ENCODE data around the gene SYTL3.
A peak's percentile ranks its signal among the peaks of the same experiment; 100 is the strongest.

SYTL3 gene

DNA sequence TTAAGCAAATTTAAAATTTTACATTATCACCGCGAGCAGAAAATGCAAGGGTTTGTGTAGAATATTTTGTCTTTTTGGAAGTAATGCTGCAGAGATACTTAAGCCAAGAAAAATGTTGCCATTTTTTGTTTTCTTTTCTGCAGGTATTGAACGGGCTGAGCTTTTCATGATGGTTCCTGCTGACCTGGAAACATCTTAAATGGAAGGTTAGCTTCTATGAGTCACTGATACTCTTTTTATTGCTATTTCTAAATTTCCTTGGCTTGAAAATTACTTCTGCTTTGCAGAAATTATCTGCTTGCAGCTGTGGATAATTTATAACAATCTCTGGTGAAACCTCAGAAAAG is 12.7 kb downstream of the SYTL3 start:
- Histone ChIP-seq H3K9ac (no peak overlapping the region), H3K4me1 (peaks cover 27% of the 10 kb centered on the region), H3K9me3 (ENCODE audit: control insufficient read depth, low read length) (no peaks in the 10 kb centered on the region), H3K27me3 (ENCODE audit: control insufficient read depth, insufficient read depth, low read length) (no peaks in the 10 kb centered on the region), H3K79me2 (no peaks in the 10 kb centered on the region), H3K4me3 (ENCODE audit: low read depth, low read length) (no peak overlapping the region), H3K4me2 (ENCODE audit: low read length) (no peak overlapping the region), H3K36me3 (ENCODE audit: control insufficient read depth, insufficient read depth, low read length) (no peaks in the 10 kb centered on the region), H2AFZ (peak overlapping the region; percentile 71), H3K27ac (peak overlapping the region; percentile 73)
- TF ChIP-seq, protein P1, sequence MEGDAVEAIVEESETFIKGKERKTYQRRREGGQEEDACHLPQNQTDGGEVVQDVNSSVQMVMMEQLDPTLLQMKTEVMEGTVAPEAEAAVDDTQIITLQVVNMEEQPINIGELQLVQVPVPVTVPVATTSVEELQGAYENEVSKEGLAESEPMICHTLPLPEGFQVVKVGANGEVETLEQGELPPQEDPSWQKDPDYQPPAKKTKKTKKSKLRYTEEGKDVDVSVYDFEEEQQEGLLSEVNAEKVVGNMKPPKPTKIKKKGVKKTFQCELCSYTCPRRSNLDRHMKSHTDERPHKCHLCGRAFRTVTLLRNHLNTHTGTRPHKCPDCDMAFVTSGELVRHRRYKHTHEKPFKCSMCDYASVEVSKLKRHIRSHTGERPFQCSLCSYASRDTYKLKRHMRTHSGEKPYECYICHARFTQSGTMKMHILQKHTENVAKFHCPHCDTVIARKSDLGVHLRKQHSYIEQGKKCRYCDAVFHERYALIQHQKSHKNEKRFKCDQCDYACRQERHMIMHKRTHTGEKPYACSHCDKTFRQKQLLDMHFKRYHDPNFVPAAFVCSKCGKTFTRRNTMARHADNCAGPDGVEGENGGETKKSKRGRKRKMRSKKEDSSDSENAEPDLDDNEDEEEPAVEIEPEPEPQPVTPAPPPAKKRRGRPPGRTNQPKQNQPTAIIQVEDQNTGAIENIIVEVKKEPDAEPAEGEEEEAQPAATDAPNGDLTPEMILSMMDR (IDR thresholded peaks at IDR 0.05) = no peak

DNA sequence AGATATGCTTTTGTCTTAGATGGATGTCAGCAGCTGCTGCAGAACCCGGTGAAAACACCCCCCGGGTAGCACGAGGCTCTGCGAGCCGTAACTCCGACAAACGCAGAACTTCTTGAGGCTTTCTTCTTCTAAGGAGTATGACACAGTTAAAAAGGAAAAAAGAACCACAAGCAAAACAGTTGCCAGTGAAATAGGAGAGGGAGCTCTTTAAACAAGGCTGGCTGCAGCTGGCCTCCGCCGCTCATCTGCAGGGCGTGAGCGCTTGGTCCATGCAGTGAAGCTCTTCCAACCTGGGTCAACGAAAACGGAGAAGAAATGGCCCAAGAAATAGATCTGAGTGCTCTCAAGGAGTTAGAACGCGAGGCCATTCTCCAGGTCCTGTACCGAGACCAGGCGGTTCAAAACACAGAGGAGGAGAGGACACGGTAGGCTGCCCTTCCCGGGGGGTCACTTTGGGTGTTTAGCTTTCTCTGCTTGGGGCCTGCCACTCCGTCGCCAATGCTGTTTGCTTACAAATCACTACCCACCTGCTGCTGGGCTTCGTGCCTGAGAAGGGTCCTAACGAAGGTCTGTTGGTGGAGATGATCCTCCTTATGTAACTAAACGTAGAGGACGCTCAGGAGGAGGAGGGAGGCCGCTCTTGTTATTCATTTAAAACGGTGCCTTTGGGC is 13.2 kb downstream of the SYTL3 start:
- TF ChIP-seq, protein P1 (IDR thresholded peaks at IDR 0.05) = no peak
- Histone ChIP-seq H3K36me3 (ENCODE audit: control insufficient read depth, insufficient read depth, low read length) (no peaks in the 10 kb centered on the region), H3K4me2 (ENCODE audit: low read length) (peak overlapping the region; percentile 51), H3K9me3 (ENCODE audit: control insufficient read depth, low read length) (no peaks in the 10 kb centered on the region), H3K79me2 (no peaks in the 10 kb centered on the region), H3K4me1 (peaks cover 32% of the 10 kb centered on the region), H2AFZ (peak overlapping the region; percentile 71), H3K27ac (peak overlapping the region; percentile 73), H3K27me3 (ENCODE audit: control insufficient read depth, insufficient read depth, low read length) (no peaks in the 10 kb centered on the region), H3K9ac (no peak overlapping the region), H3K4me3 (ENCODE audit: low read depth, low read length) (no peak overlapping the region)

- Histone ChIP-seq H3K9me3 (ENCODE audit: control insufficient read depth, low read length) (no peaks in the 10 kb centered on the region), H3K4me3 (ENCODE audit: low read depth, low read length) (no peak overlapping the region), H3K27ac (peak overlapping the region; percentile 73), H3K27me3 (ENCODE audit: control insufficient read depth, insufficient read depth, low read length) (no peaks in the 10 kb centered on the region), H3K36me3 (ENCODE audit: control insufficient read depth, insufficient read depth, low read length) (no peaks in the 10 kb centered on the region), H3K9ac (no peak overlapping the region), H3K79me2 (no peaks in the 10 kb centered on the region), H3K4me2 (ENCODE audit: low read length) (peak overlapping the region; percentile 51), H2AFZ (peak overlapping the region; percentile 71), H3K4me1 (peaks cover 37% of the 10 kb centered on the region)
- TF ChIP-seq, protein P1 (IDR thresholded peaks at IDR 0.05) = no peak
Observed at GRCh38 chr6:158663625-158664165, 13.8 kb downstream of the SYTL3 start.

GRCh38 chr6:158665332-158665731 is 15.5 kb downstream of the SYTL3 start:
- no peak overlapping the region for H3K4me2 ChIP-seq (ENCODE audit: low read length)
- no peak overlapping the region for H2AFZ ChIP-seq
- H3K9me3 ChIP-seq (ENCODE audit: control insufficient read depth, low read length) = no peaks in the 10 kb centered on the region
- H3K4me1 ChIP-seq = peaks cover 53% of the 10 kb centered on the region
- H3K36me3 ChIP-seq (ENCODE audit: control insufficient read depth, insufficient read depth, low read length) = no peaks in the 10 kb centered on the region
- no peak overlapping the region for H3K4me3 ChIP-seq (ENCODE audit: low read depth, low read length)
- no peak overlapping the region for H3K27ac ChIP-seq
- no peak overlapping the region for H3K9ac ChIP-seq
- H3K27me3 ChIP-seq (ENCODE audit: control insufficient read depth, insufficient read depth, low read length) = no peaks in the 10 kb centered on the region
- TF ChIP-seq, protein P1 (IDR thresholded peaks at IDR 0.05) = no peak
- no peaks in the 10 kb centered on the region for H3K79me2 ChIP-seq
